ENCODE data around the gene TMEM35B.

- TF ChIP-seq GATA2 (IDR thresholded peaks at IDR 0.05; ENCODE audit: low read depth, low read length) (no peak), GATA3 (IDR thresholded peaks at IDR 0.05; ENCODE audit: low read depth, low read length) (no peak)
Measured at GRCh38 chr1:34975771-34976170, 9.4 kb downstream of the TMEM35B start.
